LNCaP clone FGC (cell line): ENCODE results near the gene IL17RC.

Experiments used
- DNase-seq: peaks from one replicate; pipeline ENCODE4 v3.0.0-alpha.2; 2011; ENCODE audit warnings: low read depth
- H3K4me3 ChIP-seq: 2 replicates; pipeline ENCODE4 v1.5.1; 2011; ENCODE audit warnings: mild to moderate bottlenecking, low read depth, low read length, control low read depth
- TF ChIP-seq, protein P1 (sequence below): IDR thresholded peaks from 2 replicates; pipeline ENCODE4 v1.5.1; 2012; ENCODE audit warnings: mild to moderate bottlenecking; ENCODE audit not compliant: control insufficient read depth, insufficient read depth; ENCODE audit errors: extremely low read depth

Gene IL17RC

DNA sequence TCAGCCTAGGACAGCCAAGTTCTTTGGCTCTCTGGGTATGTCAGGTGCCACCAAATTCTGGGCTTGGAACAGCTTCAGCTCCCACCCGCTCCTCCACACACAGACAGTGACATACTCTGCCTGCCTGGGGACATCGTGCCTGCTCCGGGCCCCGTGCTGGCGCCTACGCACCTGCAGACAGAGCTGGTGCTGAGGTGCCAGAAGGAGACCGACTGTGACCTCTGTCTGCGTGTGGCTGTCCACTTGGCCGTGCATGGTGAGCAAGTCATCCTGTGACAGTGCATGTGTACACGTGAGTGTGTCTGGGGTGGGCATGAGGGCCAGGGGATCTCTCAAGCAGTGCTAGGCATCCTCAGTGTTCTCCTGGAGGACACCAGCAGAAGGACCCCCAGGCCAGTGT lies 922 bp downstream of the IL17RC start:
- TF ChIP-seq, protein P1, sequence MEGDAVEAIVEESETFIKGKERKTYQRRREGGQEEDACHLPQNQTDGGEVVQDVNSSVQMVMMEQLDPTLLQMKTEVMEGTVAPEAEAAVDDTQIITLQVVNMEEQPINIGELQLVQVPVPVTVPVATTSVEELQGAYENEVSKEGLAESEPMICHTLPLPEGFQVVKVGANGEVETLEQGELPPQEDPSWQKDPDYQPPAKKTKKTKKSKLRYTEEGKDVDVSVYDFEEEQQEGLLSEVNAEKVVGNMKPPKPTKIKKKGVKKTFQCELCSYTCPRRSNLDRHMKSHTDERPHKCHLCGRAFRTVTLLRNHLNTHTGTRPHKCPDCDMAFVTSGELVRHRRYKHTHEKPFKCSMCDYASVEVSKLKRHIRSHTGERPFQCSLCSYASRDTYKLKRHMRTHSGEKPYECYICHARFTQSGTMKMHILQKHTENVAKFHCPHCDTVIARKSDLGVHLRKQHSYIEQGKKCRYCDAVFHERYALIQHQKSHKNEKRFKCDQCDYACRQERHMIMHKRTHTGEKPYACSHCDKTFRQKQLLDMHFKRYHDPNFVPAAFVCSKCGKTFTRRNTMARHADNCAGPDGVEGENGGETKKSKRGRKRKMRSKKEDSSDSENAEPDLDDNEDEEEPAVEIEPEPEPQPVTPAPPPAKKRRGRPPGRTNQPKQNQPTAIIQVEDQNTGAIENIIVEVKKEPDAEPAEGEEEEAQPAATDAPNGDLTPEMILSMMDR, result no peak

DNA sequence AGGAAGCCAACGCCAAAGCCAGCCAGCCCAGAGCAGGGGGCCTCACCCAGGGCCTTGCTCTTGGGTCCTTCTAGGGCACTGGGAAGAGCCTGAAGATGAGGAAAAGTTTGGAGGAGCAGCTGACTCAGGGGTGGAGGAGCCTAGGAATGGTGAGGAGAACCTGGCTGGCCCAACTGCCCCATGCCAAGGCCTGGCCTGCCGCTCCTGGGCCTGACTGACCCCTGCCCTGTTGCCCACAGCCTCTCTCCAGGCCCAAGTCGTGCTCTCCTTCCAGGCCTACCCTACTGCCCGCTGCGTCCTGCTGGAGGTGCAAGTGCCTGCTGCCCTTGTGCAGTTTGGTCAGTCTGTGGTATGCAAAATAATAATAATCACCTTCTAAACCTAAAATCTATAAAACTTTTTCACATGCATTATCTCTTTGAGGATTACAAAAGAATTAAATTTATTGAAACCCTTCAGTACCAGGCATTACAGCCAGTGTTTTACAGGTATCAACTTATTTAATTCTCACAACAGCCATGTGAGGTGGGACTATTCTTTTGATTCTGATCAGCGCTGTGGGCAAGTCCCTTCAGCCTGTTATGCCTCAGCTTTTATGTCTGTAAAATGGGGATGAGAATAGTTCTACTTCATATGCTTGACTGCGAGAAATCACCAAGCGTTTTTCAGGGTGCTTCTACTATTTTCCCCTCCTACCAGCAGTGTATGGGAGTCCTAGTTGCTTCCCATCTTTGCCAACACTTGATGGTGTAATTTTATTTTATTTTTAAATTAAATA lies 1.6 kb downstream of the IL17RC start:
- TF ChIP-seq, protein P1, result no peak
- H3K4me3 ChIP-seq, result peak overlapping the region; percentile 64; the same call in 1 of the 2 replicates
- DNase-seq, result no peak

More for the DNA sequence above, 922 bp downstream of the IL17RC start:
- H3K4me3 ChIP-seq, result peak overlapping the region; percentile 64
- no peak for DNase-seq

DNA sequence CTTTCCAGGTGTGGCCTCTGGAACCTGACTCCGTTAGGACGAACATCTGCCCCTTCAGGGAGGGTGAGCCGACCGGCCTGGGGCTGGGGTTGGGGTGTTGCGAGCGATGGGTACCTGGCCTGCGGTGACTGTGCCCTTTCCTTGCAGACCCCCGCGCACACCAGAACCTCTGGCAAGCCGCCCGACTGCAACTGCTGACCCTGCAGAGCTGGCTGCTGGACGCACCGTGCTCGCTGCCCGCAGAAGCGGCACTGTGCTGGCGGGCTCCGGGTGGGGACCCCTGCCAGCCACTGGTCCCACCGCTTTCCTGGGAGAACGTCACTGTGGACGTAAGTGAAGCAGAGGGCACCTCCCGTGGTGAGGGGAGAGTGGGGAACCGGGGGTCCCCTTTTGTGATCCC lies 11.3 kb downstream of the IL17RC start:
- TF ChIP-seq, protein P1, result no peak
- DNase-seq, result no peak
- no peak overlapping the region for H3K4me3 ChIP-seq

DNA sequence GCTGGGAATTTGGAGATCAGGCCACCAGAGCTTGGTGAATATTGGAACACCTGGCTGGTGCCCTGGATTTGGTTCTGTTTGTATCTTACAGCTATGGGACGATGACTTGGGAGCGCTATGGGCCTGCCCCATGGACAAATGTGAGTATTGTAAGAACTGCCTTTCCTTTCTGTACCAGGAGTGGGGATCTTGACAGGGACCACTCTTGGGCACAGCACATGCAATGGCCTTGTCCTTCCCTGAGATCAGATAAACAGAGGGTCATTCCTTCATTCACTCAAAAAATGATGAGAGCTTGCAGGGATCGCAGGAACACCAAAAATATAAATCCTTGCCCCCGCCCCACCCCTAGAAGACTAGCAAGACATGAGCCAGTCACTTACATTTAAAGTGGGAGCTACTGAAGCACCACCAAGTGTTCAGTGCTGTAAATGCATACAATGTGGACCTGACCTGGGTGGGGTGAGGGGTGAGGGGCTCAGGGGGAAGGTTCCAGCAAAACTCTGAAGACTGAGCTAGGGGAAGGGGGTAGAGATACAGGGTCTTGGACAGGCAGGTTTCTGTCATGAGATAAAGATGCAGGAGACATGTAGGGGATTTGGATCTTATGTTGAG lies 14.0 kb downstream of the IL17RC start:
- H3K4me3 ChIP-seq, result no peak overlapping the region
- DNase-seq, result no peak
- TF ChIP-seq, protein P1, result peak; percentile 26; the same call in 1 of the 2 replicates

DNA sequence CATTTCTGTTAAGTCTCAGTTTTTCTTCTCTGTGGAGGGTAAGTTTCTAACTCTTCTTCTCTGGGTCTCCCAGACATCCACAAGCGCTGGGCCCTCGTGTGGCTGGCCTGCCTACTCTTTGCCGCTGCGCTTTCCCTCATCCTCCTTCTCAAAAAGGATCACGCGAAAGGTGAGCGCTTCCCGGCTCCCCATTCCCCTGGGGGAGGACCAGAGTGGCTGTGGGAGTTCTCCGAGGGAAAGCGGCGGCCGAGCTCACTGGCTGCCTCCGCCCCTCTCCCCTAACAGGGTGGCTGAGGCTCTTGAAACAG lies 15.6 kb downstream of the IL17RC start:
- TF ChIP-seq, protein P1, result no peak
- H3K4me3 ChIP-seq, result peak overlapping the region; percentile 90

DNA sequence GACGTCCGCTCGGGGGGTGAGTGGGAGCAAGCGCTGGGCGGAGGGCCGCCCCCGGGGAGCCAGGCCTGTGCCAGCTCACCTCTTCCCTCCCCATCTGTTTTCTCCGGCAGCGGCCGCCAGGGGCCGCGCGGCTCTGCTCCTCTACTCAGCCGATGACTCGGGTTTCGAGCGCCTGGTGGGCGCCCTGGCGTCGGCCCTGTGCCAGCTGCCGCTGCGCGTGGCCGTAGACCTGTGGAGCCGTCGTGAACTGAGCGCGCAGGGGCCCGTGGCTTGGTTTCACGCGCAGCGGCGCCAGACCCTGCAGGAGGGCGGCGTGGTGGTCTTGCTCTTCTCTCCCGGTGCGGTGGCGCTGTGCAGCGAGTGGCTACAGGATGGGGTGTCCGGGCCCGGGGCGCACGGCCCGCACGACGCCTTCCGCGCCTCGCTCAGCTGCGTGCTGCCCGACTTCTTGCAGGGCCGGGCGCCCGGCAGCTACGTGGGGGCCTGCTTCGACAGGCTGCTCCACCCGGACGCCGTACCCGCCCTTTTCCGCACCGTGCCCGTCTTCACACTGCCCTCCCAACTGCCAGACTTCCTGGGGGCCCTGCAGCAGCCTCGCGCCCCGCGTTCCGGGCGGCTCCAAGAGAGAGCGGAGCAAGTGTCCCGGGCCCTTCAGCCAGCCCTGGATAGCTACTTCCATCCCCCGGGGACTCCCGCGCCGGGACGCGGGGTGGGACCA lies 16.1 kb downstream of the IL17RC start:
- TF ChIP-seq, protein P1, result peak; percentile 65
- peak overlapping the region; percentile 90 for H3K4me3 ChIP-seq
- DNase-seq, result no peak

More for the DNA sequence above, 15.6 kb downstream of the IL17RC start:
- DNase-seq, result no peak
